ENCODE results near the gene GPRIN3. TPM values are rescaled to one million over a fixed set of nuclear protein-coding genes. Genes with fewer than 3 reads are reported as not detected.

Gene GPRIN3
- total RNA-seq, result 1 to 10 TPM; 9.2 to 9.4 TPM

- Mint-ChIP-seq H3K27ac (peak within 1 kb of the TSS; percentile 73), H3K4me1 (peaks cover 49% of the 10 kb centered on the region), H3K36me3 (peaks cover 19% of the 10 kb centered on the region), H3K4me3 (peak within 1 kb of the TSS; percentile 92), H3K9me3 (no peaks in the 10 kb centered on the region), H3K27me3 (no peaks in the 10 kb centered on the region)
- peak; percentile 77 for DNase-seq
Measured at GRCh38 chr4:89307446-89308160, at the start of gene GPRIN3. Gene GPRIN3 (minus strand): TSS chr4:89307800. CDS start chr4:89250110, 57,690 bp downstream.

GRCh38 chr4:89357340-89357739, 49.7 kb upstream of the GPRIN3 start:
- no peaks in the 10 kb centered on the region for H3K4me1 Mint-ChIP-seq
- no peaks in the 10 kb centered on the region for H3K9me3 Mint-ChIP-seq
- H3K4me3 Mint-ChIP-seq, result no peak overlapping the region
- H3K36me3 Mint-ChIP-seq, result no peaks in the 10 kb centered on the region
- no peaks in the 10 kb centered on the region for H3K27me3 Mint-ChIP-seq
- no peak overlapping the region for H3K27ac Mint-ChIP-seq
- DNase-seq, result no peak

GRCh38 chr4:89356086-89356485, 48.5 kb upstream of the GPRIN3 start:
- no peak for DNase-seq
- H3K9me3 Mint-ChIP-seq, result no peaks in the 10 kb centered on the region
- no peak overlapping the region for H3K27ac Mint-ChIP-seq
- H3K4me3 Mint-ChIP-seq, result no peak overlapping the region
- H3K4me1 Mint-ChIP-seq, result no peaks in the 10 kb centered on the region
- no peaks in the 10 kb centered on the region for H3K36me3 Mint-ChIP-seq
- no peaks in the 10 kb centered on the region for H3K27me3 Mint-ChIP-seq

DNA sequence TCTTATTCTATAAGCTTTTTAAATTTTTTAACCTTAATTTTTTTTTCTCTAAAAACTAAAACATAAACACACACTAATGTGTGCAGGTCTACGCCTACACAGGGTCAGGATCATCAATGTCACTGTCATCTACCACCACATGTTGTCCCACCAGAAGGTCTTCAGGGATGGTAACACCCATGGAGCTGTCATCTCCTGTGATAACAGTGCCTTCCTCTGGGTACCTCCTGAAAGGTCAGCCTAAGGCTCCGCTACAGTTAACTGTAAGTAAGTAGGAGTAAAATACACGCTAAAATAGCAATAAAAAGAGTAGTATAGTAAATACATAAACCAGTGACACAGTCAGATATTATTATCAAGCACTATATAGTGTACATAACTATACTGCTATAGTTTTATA, 45.9 kb upstream of the GPRIN3 start:
- H3K36me3 Mint-ChIP-seq, result peaks cover 5% of the 10 kb centered on the region
- no peaks in the 10 kb centered on the region for H3K27me3 Mint-ChIP-seq
- no peaks in the 10 kb centered on the region for H3K4me1 Mint-ChIP-seq
- no peaks in the 10 kb centered on the region for H3K9me3 Mint-ChIP-seq
- H3K4me3 Mint-ChIP-seq, result no peak overlapping the region
- no peak overlapping the region for H3K27ac Mint-ChIP-seq
- DNase-seq, result no peak

DNA sequence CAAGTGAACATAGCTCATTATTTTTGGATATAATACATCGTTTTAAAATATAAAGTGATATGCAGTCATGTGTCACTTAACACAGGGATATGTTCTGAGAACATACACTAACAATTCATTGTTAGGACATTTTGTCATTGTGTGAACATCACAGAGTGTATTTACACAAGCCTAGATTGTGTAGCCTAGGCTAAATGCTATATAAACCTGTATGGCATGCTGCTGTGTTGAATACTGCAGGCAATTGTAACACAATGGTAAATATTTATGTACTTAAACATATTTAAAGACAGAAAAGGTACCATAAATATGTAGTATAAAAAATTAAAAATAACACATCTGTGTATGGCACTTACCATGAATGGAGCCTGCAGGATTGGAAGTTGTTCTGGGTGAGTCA, 44.9 kb upstream of the GPRIN3 start:
- H3K36me3 Mint-ChIP-seq, result peaks cover 6% of the 10 kb centered on the region

GRCh38 chr4:89351201-89351600, 43.6 kb upstream of the GPRIN3 start:
- no peak for DNase-seq
- no peaks in the 10 kb centered on the region for H3K4me1 Mint-ChIP-seq
- H3K27ac Mint-ChIP-seq, result no peak overlapping the region
- no peak overlapping the region for H3K4me3 Mint-ChIP-seq
- H3K36me3 Mint-ChIP-seq, result peaks cover 9% of the 10 kb centered on the region
- H3K9me3 Mint-ChIP-seq, result peaks cover 10% of the 10 kb centered on the region
- H3K27me3 Mint-ChIP-seq, result no peaks in the 10 kb centered on the region

More for the DNA sequence above, 44.9 kb upstream of the GPRIN3 start:
- Mint-ChIP-seq H3K4me3 (no peak overlapping the region), H3K27ac (no peak overlapping the region), H3K9me3 (peaks cover 7% of the 10 kb centered on the region), H3K4me1 (no peaks in the 10 kb centered on the region), H3K27me3 (no peaks in the 10 kb centered on the region)
- no peak for DNase-seq

GRCh38 chr4:89347363-89348025, 39.9 kb upstream of the GPRIN3 start:
- Mint-ChIP-seq H3K9me3 (peaks cover 10% of the 10 kb centered on the region), H3K36me3 (peaks cover 9% of the 10 kb centered on the region), H3K27me3 (no peaks in the 10 kb centered on the region), H3K4me3 (no peak overlapping the region), H3K27ac (no peak overlapping the region), H3K4me1 (peaks cover 2% of the 10 kb centered on the region)
- no peak for DNase-seq

DNA sequence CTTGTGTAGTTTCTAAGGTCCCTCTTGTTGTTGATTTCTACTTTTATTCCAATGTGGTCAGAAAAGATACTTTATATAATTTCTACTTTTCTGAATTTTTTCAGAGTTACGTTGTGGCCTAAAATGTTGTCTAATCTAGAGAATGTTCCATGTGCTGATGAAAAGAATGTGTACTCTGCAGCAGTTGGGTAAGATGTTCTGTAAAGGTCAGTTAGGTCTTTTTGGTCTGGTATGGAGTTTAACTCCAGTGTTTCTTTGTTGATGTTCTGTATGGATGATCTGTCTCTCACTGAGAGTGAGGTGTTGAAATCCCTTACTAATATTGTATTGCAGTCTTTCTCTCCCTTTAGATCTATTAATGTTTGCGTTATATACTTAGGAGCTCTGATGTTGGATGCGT, 37.0 kb upstream of the GPRIN3 start:
- Mint-ChIP-seq H3K9me3 (peaks cover 10% of the 10 kb centered on the region), H3K4me1 (peaks cover 2% of the 10 kb centered on the region), H3K27ac (no peak overlapping the region), H3K4me3 (no peak overlapping the region), H3K36me3 (peaks cover 4% of the 10 kb centered on the region), H3K27me3 (no peaks in the 10 kb centered on the region)
- DNase-seq, result no peak

DNA sequence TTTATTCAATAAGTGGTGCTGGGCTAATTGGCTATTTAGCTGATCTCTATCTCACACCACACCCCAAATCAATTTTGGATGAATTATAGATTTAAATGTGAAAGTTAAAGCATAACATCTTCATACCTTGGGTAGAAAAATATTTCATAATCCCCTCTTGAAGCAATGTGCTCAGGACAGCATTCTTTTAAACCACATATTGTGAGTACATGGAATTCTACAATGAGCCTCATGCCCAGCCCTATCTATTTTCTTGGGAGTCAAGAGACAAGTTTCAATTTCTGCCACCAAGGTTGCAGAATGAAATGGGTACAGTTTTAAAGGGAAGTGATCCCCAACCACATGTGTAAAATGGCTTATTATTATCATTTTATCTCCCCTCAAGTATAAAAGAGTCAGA, 30.6 kb upstream of the GPRIN3 start:
- no peak for DNase-seq

DNA sequence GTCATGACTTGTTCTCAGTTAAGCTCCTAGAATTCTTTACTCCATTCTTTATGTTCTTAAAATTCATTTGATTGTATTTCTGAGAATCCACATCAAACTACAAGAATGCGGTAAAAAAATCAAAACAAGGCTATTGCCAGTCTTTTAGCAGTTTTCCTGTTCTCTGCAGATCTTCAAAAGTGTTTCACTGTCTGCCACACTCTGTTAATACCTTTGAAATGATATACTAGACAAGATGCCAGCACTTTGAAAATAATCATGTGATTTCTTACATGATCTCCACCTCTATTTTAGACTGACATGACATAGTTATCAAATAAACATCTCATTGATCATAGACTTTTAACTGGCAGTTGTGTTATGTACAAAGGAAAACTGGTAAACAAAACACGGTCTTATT, 30.1 kb upstream of the GPRIN3 start:
- Mint-ChIP-seq H3K36me3 (no peaks in the 10 kb centered on the region), H3K27me3 (no peaks in the 10 kb centered on the region), H3K4me1 (peaks cover 7% of the 10 kb centered on the region), H3K4me3 (no peak overlapping the region), H3K27ac (peak overlapping the region; percentile 10), H3K9me3 (no peaks in the 10 kb centered on the region)
- no peak for DNase-seq

More for the DNA sequence above, 30.6 kb upstream of the GPRIN3 start:
- H3K36me3 Mint-ChIP-seq, result no peaks in the 10 kb centered on the region
- no peaks in the 10 kb centered on the region for H3K9me3 Mint-ChIP-seq
- no peak overlapping the region for H3K4me3 Mint-ChIP-seq
- H3K4me1 Mint-ChIP-seq, result peaks cover 7% of the 10 kb centered on the region
- no peaks in the 10 kb centered on the region for H3K27me3 Mint-ChIP-seq
- no peak overlapping the region for H3K27ac Mint-ChIP-seq

DNA sequence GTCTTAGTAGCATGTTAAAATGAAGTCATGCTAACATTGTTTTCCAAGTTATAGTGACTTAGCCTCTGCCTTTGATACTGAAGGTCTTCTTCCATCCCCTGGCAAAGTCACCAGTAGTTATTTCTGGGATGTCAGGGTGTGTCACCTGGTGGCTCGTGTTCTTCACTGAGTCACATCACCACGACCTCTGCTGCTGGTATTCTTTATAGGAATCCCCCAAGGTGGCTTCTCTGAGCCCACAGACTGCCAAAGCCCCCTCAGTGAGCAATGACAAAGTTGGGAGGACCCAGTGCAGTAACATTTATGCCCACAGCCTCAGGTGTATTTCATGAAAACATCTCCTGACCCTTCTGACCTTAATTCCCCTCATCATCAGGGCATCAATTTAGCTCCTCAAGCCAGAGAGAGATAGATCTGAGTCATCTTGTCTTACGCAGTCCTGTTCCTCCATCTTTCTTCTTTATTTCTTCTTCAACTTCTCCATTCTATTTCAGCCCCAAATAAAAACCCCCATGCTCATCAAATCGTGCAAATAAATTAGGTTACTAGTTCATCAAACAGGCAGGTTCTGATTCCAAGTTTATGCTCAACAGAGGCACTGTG, 29.3 kb upstream of the GPRIN3 start:
- H3K36me3 Mint-ChIP-seq, result no peaks in the 10 kb centered on the region
- H3K9me3 Mint-ChIP-seq, result no peaks in the 10 kb centered on the region

GRCh38 chr4:89334830-89335229, 27.2 kb upstream of the GPRIN3 start:
- H3K4me1 Mint-ChIP-seq, result peaks cover 12% of the 10 kb centered on the region
- no peaks in the 10 kb centered on the region for H3K9me3 Mint-ChIP-seq
- H3K36me3 Mint-ChIP-seq, result no peaks in the 10 kb centered on the region
- no peaks in the 10 kb centered on the region for H3K27me3 Mint-ChIP-seq
- H3K27ac Mint-ChIP-seq, result no peak overlapping the region
- DNase-seq, result no peak
- H3K4me3 Mint-ChIP-seq, result no peak overlapping the region

More for the DNA sequence above, 29.3 kb upstream of the GPRIN3 start:
- H3K4me1 Mint-ChIP-seq, result peaks cover 7% of the 10 kb centered on the region
- no peak for DNase-seq
- no peak overlapping the region for H3K4me3 Mint-ChIP-seq
- no peak overlapping the region for H3K27ac Mint-ChIP-seq
- no peaks in the 10 kb centered on the region for H3K27me3 Mint-ChIP-seq

- Mint-ChIP-seq H3K27ac (no peak overlapping the region), H3K4me1 (peaks cover 12% of the 10 kb centered on the region), H3K4me3 (no peak overlapping the region), H3K27me3 (no peaks in the 10 kb centered on the region), H3K9me3 (no peaks in the 10 kb centered on the region), H3K36me3 (no peaks in the 10 kb centered on the region)
- no peak for DNase-seq
Measured at GRCh38 chr4:89334311-89334710, 26.7 kb upstream of the GPRIN3 start.

GRCh38 chr4:89331686-89332544, 24.3 kb upstream of the GPRIN3 start:
- Mint-ChIP-seq H3K27me3 (no peaks in the 10 kb centered on the region), H3K9me3 (peaks cover 5% of the 10 kb centered on the region), H3K4me3 (no peak overlapping the region), H3K36me3 (peaks cover 3% of the 10 kb centered on the region), H3K27ac (no peak overlapping the region), H3K4me1 (peaks cover 8% of the 10 kb centered on the region)
- DNase-seq, result no peak

- H3K9me3 Mint-ChIP-seq, result peaks cover 5% of the 10 kb centered on the region
- H3K4me1 Mint-ChIP-seq, result peaks cover 5% of the 10 kb centered on the region
- no peak overlapping the region for H3K27ac Mint-ChIP-seq
- no peaks in the 10 kb centered on the region for H3K27me3 Mint-ChIP-seq
- peaks cover 3% of the 10 kb centered on the region for H3K36me3 Mint-ChIP-seq
- no peak for DNase-seq
- H3K4me3 Mint-ChIP-seq, result no peak overlapping the region
Measured at GRCh38 chr4:89331197-89331596, 23.6 kb upstream of the GPRIN3 start.
